DOHH2 (cell line): ENCODE data around the gene GRB10.

ENCODE experiments used
- H3F3A ChIP-seq: fragments of 200-600 bp; sonication (generic), shearing (Covaris generic); 2 replicates; pipeline ENCODE4 v1.6.0; 2016; ENCODE audit warnings: antibody characterized with exemption, mild to moderate bottlenecking; ENCODE audit not compliant: control insufficient read depth, insufficient read depth
- H3K27ac ChIP-seq: fragments of 200-600 bp; sonication (generic); 2 replicates; pipeline ENCODE4 v1.5.1; 2014; ENCODE audit warnings: low read depth, mild to moderate bottlenecking, low read length, moderate library complexity
- H3K27me3 ChIP-seq: fragments of 200-600 bp; sonication (generic); 2 replicates; pipeline ENCODE4 v1.6.1; 2014; ENCODE audit warnings: mild to moderate bottlenecking, low read length, mixed read lengths; ENCODE audit not compliant: control insufficient read depth
- H3K36me3 ChIP-seq: fragments of 200-600 bp; sonication (generic); 2 replicates; pipeline ENCODE4 v1.6.1; 2014; ENCODE audit warnings: mild to moderate bottlenecking, low read length, moderate library complexity, mixed read lengths; ENCODE audit not compliant: control insufficient read depth
- H3K4me1 ChIP-seq: fragments of 200-600 bp; sonication (generic); 2 replicates; pipeline ENCODE4 v1.6.1; 2014; ENCODE audit warnings: mild to moderate bottlenecking, low read length, mixed read lengths; ENCODE audit not compliant: control insufficient read depth
- H3K4me2 ChIP-seq: fragments of 200-600 bp; sonication (generic); 2 replicates; pipeline ENCODE4 v1.6.0; 2014; ENCODE audit warnings: mild to moderate bottlenecking, low read length, moderate library complexity
- H3K4me3 ChIP-seq: fragments of 200-600 bp; sonication (generic); 2 replicates; pipeline ENCODE4 v1.5.1; 2014; ENCODE audit warnings: mild to moderate bottlenecking, low read length, mixed read lengths
- H3K79me2 ChIP-seq: fragments of 200-600 bp; sonication (generic); 2 replicates; pipeline ENCODE4 v1.6.1; 2014; ENCODE audit warnings: mild to moderate bottlenecking, low read length, mixed read lengths; ENCODE audit not compliant: control insufficient read depth
- H3K9me2 ChIP-seq: fragments of 200-600 bp; sonication (generic); replicated peaks from 2 replicates; pipeline ENCODE4 v1.6.1; 2014; ENCODE audit warnings: mild to moderate bottlenecking, low read length, mixed read lengths; ENCODE audit not compliant: control insufficient read depth
- H3K9me3 ChIP-seq: fragments of 200-600 bp; sonication (generic); 2 replicates; pipeline ENCODE4 v1.6.1; 2014; ENCODE audit warnings: antibody characterized with exemption, low read length, mixed read lengths; ENCODE audit not compliant: control insufficient read depth, insufficient read depth
- H4K20me1 ChIP-seq: fragments of 200-600 bp; sonication (generic); 2 replicates; pipeline ENCODE4 v1.6.0; 2014; ENCODE audit warnings: low read depth, mild to moderate bottlenecking, antibody characterized with exemption, low read length, moderate library complexity; ENCODE audit not compliant: control insufficient read depth, insufficient read depth
- CTCF ChIP-seq: fragments of 200-600 bp; sonication (generic); IDR thresholded peaks from one replicate; pipeline ENCODE4 v1.5.1; 2014; ENCODE audit warnings: antibody characterized with exemption, mild to moderate bottlenecking, low read depth, low read length; ENCODE audit not compliant: poor library complexity, severe bottlenecking
- EZH2phosphoT487 ChIP-seq: fragments of 200-600 bp; sonication (generic); IDR thresholded peaks from 2 replicates; pipeline ENCODE4 v1.6.1; 2017; ENCODE audit warnings: borderline replicate concordance, mild to moderate bottlenecking, antibody characterized with exemption, low read length, moderate library complexity, mixed read lengths

The GRB10 gene

DNA sequence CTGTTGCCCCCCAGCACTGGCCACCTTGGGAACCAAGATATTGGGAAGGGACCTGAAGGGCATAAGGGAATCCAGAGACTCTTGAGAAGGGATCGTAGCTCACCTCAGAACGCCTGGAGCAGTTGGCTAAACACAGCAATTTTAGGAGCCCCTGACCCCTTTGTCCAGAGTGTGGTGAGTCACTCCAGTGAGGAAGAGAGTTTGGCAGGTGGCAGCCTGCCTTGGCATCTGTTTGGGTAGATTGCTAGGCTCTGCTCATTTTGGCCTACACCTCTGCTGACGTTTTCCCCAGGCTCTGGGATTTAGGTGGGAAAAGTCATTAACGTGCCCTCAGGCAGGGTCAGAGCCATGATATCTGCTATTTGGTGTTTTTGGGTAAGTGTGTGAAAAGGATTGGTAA is 100.6 kb downstream of the GRB10 start:
- Histone ChIP-seq H3F3A (no peaks in the 10 kb centered on the region), H3K27ac (no peak overlapping the region), H3K9me2 (no peaks in the 10 kb centered on the region), H3K36me3 (no peaks in the 10 kb centered on the region), H3K4me3 (no peak overlapping the region), H3K4me1 (0 out of 2 replicates have a peak, but pooled peaks cover 4% of the 10 kb centered on the region), H3K27me3 (peaks cover 24% of the 10 kb centered on the region), H3K4me2 (no peak overlapping the region), H3K79me2 (no peaks in the 10 kb centered on the region), H3K9me3 (no peaks in the 10 kb centered on the region), H4K20me1 (no peaks in the 10 kb centered on the region)
- TF ChIP-seq EZH2phosphoT487 (no peak), CTCF (no peak)

- no peak overlapping the region for H3K4me3 ChIP-seq
- no peaks in the 10 kb centered on the region for H4K20me1 ChIP-seq
- no peak overlapping the region for H3K27ac ChIP-seq
- H3K4me2 ChIP-seq: no peak overlapping the region
- no peaks in the 10 kb centered on the region for H3K36me3 ChIP-seq
- H3K9me2 ChIP-seq: no peaks in the 10 kb centered on the region
- H3K4me1 ChIP-seq: 0 out of 2 replicates have a peak, but pooled peaks cover 4% of the 10 kb centered on the region
- H3F3A ChIP-seq: no peaks in the 10 kb centered on the region
- H3K79me2 ChIP-seq: no peaks in the 10 kb centered on the region
- TF ChIP-seq CTCF (no peak), EZH2phosphoT487 (no peak)
- H3K9me3 ChIP-seq: no peaks in the 10 kb centered on the region
- peaks cover 24% of the 10 kb centered on the region for H3K27me3 ChIP-seq
These were observed 101.2 kb downstream of the GRB10 start for GRCh38 chr7:50681432-50682045.

DNA sequence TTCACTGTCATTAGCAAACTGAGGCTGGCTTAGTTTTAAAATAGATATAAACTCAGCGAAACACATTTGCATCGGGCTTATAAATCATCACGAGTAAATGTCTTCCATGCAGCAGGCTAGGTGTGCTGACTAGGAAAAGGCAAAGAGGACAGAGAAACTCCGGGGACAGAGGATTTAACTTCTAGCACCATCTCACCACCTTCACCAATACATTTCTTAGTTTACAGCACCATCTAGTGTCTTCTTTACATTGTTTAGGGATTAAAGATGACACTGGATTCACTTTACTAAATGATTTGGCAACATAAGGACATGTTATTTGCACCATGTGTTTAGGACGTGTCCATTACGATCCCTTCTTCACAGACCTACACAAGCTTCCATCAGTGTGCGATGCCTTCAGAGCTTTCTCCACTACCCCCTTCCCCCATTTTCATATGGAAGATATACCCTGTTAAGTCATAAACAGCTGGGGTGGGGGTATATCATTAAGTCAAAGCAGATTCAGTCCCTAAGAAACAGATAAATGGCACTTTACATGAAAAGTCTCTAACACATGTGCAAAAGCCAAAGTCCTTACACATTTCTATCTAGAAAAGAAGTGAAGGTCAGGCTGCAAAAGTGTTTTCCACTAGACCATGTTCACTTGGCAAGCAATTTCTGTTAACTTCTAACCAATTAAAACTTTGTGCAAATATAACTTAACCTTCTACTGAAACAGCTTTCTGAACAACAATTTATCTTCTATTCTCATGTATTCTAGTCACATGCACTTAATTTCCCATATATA is 103.3 kb downstream of the GRB10 start:
- no peaks in the 10 kb centered on the region for H3K9me3 ChIP-seq
- no peak overlapping the region for H3K4me3 ChIP-seq
- no peak overlapping the region for H3K4me2 ChIP-seq
- H3K4me1 ChIP-seq: 0 out of 2 replicates have a peak, but pooled peaks cover 4% of the 10 kb centered on the region
- no peaks in the 10 kb centered on the region for H3F3A ChIP-seq
- no peaks in the 10 kb centered on the region for H3K36me3 ChIP-seq
- H3K27ac ChIP-seq: no peak overlapping the region
- TF ChIP-seq EZH2phosphoT487 (no peak), CTCF (peak; percentile 59)
- no peaks in the 10 kb centered on the region for H3K9me2 ChIP-seq
- H4K20me1 ChIP-seq: no peaks in the 10 kb centered on the region
- no peaks in the 10 kb centered on the region for H3K79me2 ChIP-seq
- H3K27me3 ChIP-seq: peaks cover 20% of the 10 kb centered on the region
